ENCODE results near the gene OSBPL9. TPM values are rescaled to one million over a fixed set of nuclear protein-coding genes. Genes with fewer than 3 reads are reported as not detected.

The OSBPL9 gene
- total and polyA plus RNA-seq, 9 of the 15 experiments (the other 6 are each of a cell fraction or from before 2014, with no cell fraction given), result 43.9 to 217 (median 170) TPM

DNA sequence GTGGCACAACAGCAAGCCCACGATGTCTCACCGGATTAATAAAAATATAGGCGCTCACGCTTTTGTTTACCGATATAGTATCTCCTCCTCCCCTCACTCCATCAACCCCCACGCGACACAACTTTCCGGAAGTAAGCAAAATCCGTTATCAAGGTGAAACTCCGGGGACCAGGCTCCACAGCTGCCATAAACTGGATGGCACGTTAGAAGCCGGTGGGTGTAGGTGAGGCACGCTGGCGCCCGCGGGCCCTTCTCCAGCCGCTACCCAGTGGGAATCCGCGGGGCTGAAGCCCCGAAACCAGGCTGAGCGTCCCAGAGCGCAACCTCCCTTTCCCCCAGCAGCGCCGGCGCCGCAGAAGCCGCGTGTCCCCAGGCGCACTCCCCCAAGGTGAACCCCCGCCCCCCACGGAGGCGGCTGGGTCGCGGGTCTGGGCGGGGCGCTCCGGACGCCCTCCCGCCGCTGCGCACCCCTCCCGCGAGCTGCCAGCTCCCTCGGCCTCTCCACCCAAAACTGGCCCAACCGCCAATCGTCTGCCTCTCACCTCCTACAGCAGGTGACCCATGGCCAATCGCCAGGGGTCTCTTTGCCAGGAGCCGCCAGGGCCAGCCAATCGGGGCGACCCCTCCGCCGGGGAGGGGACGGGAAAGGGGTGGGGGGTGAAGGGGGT is 112.4 kb downstream of the OSBPL9 start (continued):
- no peak for TF ChIP-seq ZNF780A (CRISPR knock-in tag; IDR thresholded peaks at IDR 0.05)
- TF ChIP-seq, protein P1, sequence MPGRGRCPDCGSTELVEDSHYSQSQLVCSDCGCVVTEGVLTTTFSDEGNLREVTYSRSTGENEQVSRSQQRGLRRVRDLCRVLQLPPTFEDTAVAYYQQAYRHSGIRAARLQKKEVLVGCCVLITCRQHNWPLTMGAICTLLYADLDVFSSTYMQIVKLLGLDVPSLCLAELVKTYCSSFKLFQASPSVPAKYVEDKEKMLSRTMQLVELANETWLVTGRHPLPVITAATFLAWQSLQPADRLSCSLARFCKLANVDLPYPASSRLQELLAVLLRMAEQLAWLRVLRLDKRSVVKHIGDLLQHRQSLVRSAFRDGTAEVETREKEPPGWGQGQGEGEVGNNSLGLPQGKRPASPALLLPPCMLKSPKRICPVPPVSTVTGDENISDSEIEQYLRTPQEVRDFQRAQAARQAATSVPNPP (IDR thresholded peaks at IDR 0.05; ENCODE audit: borderline replicate concordance, insufficient read depth, insufficient read length), result no peak
- TF ChIP-seq ZNF76 (CRISPR knock-in tag; IDR thresholded peaks at IDR 0.05; ENCODE audit: borderline replicate concordance), result no peak
- TF ChIP-seq, protein P2, sequence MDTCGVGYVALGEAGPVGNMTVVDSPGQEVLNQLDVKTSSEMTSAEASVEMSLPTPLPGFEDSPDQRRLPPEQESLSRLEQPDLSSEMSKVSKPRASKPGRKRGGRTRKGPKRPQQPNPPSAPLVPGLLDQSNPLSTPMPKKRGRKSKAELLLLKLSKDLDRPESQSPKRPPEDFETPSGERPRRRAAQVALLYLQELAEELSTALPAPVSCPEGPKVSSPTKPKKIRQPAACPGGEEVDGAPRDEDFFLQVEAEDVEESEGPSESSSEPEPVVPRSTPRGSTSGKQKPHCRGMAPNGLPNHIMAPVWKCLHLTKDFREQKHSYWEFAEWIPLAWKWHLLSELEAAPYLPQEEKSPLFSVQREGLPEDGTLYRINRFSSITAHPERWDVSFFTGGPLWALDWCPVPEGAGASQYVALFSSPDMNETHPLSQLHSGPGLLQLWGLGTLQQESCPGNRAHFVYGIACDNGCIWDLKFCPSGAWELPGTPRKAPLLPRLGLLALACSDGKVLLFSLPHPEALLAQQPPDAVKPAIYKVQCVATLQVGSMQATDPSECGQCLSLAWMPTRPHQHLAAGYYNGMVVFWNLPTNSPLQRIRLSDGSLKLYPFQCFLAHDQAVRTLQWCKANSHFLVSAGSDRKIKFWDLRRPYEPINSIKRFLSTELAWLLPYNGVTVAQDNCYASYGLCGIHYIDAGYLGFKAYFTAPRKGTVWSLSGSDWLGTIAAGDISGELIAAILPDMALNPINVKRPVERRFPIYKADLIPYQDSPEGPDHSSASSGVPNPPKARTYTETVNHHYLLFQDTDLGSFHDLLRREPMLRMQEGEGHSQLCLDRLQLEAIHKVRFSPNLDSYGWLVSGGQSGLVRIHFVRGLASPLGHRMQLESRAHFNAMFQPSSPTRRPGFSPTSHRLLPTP (IDR thresholded peaks at IDR 0.05; ENCODE audit: borderline replicate concordance, extremely low read depth, insufficient read length), result no peak
- peak; percentile 58 for TF ChIP-seq ELF1 (tag; IDR thresholded peaks at IDR 0.05)
- TF ChIP-seq ZNF24 (IDR thresholded peaks at IDR 0.05), result no peak
- TF ChIP-seq, protein P3, sequence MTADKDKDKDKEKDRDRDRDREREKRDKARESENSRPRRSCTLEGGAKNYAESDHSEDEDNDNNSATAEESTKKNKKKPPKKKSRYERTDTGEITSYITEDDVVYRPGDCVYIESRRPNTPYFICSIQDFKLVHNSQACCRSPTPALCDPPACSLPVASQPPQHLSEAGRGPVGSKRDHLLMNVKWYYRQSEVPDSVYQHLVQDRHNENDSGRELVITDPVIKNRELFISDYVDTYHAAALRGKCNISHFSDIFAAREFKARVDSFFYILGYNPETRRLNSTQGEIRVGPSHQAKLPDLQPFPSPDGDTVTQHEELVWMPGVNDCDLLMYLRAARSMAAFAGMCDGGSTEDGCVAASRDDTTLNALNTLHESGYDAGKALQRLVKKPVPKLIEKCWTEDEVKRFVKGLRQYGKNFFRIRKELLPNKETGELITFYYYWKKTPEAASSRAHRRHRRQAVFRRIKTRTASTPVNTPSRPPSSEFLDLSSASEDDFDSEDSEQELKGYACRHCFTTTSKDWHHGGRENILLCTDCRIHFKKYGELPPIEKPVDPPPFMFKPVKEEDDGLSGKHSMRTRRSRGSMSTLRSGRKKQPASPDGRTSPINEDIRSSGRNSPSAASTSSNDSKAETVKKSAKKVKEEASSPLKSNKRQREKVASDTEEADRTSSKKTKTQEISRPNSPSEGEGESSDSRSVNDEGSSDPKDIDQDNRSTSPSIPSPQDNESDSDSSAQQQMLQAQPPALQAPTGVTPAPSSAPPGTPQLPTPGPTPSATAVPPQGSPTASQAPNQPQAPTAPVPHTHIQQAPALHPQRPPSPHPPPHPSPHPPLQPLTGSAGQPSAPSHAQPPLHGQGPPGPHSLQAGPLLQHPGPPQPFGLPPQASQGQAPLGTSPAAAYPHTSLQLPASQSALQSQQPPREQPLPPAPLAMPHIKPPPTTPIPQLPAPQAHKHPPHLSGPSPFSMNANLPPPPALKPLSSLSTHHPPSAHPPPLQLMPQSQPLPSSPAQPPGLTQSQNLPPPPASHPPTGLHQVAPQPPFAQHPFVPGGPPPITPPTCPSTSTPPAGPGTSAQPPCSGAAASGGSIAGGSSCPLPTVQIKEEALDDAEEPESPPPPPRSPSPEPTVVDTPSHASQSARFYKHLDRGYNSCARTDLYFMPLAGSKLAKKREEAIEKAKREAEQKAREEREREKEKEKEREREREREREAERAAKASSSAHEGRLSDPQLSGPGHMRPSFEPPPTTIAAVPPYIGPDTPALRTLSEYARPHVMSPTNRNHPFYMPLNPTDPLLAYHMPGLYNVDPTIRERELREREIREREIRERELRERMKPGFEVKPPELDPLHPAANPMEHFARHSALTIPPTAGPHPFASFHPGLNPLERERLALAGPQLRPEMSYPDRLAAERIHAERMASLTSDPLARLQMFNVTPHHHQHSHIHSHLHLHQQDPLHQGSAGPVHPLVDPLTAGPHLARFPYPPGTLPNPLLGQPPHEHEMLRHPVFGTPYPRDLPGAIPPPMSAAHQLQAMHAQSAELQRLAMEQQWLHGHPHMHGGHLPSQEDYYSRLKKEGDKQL (CRISPR knock-in tag; IDR thresholded peaks at IDR 0.05; ENCODE audit: borderline replicate concordance), result no peak
- no peak; the same call in 1 of the 2 replicates for TF ChIP-seq NR1H2 (CRISPR knock-in tag; IDR thresholded peaks at IDR 0.05)
- peak; percentile 81 for TF ChIP-seq ZBTB17 (CRISPR knock-in tag; IDR thresholded peaks at IDR 0.05)
- no peak for TF ChIP-seq SMARCA5 (IDR thresholded peaks at IDR 0.05)
- no peak for TF ChIP-seq ARHGAP35 (IDR thresholded peaks at IDR 0.05; ENCODE audit: partially characterized antibody)
- TF ChIP-seq, protein P4, sequence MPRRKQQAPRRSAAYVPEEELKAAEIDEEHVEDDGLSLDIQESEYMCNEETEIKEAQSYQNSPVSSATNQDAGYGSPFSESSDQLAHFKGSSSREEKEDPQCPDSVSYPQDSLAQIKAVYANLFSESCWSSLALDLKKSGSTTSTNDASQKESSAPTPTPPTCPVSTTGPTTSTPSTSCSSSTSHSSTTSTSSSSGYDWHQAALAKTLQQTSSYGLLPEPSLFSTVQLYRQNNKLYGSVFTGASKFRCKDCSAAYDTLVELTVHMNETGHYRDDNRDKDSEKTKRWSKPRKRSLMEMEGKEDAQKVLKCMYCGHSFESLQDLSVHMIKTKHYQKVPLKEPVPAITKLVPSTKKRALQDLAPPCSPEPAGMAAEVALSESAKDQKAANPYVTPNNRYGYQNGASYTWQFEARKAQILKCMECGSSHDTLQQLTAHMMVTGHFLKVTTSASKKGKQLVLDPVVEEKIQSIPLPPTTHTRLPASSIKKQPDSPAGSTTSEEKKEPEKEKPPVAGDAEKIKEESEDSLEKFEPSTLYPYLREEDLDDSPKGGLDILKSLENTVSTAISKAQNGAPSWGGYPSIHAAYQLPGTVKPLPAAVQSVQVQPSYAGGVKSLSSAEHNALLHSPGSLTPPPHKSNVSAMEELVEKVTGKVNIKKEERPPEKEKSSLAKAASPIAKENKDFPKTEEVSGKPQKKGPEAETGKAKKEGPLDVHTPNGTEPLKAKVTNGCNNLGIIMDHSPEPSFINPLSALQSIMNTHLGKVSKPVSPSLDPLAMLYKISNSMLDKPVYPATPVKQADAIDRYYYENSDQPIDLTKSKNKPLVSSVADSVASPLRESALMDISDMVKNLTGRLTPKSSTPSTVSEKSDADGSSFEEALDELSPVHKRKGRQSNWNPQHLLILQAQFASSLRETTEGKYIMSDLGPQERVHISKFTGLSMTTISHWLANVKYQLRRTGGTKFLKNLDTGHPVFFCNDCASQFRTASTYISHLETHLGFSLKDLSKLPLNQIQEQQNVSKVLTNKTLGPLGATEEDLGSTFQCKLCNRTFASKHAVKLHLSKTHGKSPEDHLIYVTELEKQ (CRISPR knock-in tag; IDR thresholded peaks at IDR 0.05), result no peak
- TF ChIP-seq FOXP1 (CRISPR knock-in tag; IDR thresholded peaks at IDR 0.05), result peak; percentile 74; the same call in 1 of the 2 replicates
